H1 (cell line): ENCODE measurements around the gene HS3ST3B1. TPM values are rescaled to one million over a fixed set of nuclear protein-coding genes. Genes with fewer than 3 reads are reported as not detected.

ENCODE experiments used
- CTCF ChIA-PET: fragments of 300-600 bp; sonication (Branson Sonifier 250); formaldehyde crosslinking; loops from one replicate; lab custom pipeline; 2021; ENCODE audit not compliant: partially characterized antibody; lab: Charles Lee
- POLR2A ChIA-PET: fragments of 300-600 bp; sonication (Branson Sonifier 250); formaldehyde crosslinking; loops from one replicate; lab custom pipeline; 2021; ENCODE audit warnings: inconsistent platforms; ENCODE audit not compliant: partially characterized antibody; lab: Charles Lee
- DNase-seq, 2 experiments: peaks; one replicate each; pipeline versions ENCODE4 v3.0.0 to v3.0.0-alpha.2; 2010 to 2022; ENCODE audit warnings: low spot score in 2 of 2, low read depth in 1 of 2, mixed read lengths in 1 of 2
- FAIRE-seq: peaks from 2 replicates; lab custom pipeline; 2011; peaks lifted over from hg19 to GRCh38; lab: Jason Lieb, UNC
- H2AFZ ChIP-seq: 2 replicates; pipeline ENCODE4 v1.8.1; 2012; ENCODE audit warnings: low read length, inconsistent platforms
- H2AK5ac ChIP-seq: 2 replicates; pipeline ENCODE4 v1.6.1; 2013; ENCODE audit warnings: low read depth, low read length
- H2BK120ac ChIP-seq: replicated peaks from 2 replicates; pipeline ENCODE3; 2013; ENCODE audit warnings: low read depth, low read length, inconsistent platforms
- H2BK12ac ChIP-seq: 2 replicates; pipeline ENCODE4 v1.6.1; 2013; ENCODE audit warnings: low read depth, low read length
- H2BK15ac ChIP-seq: 2 replicates; pipeline ENCODE4 v1.6.1; 2013; ENCODE audit warnings: low read length
- H2BK20ac ChIP-seq: 2 replicates; pipeline ENCODE4 v1.6.1; 2013; ENCODE audit warnings: low read length
- H2BK5ac ChIP-seq: 2 replicates; pipeline ENCODE4 v1.6.1; 2013; ENCODE audit warnings: low read depth, low read length
- H3K14ac ChIP-seq: 2 replicates; pipeline ENCODE4 v1.6.1; 2013; ENCODE audit warnings: inconsistent platforms; ENCODE audit not compliant: insufficient read length
- H3K18ac ChIP-seq: 2 replicates; pipeline ENCODE4 v1.6.1; 2013; ENCODE audit warnings: low read length; ENCODE audit errors: extremely low read depth
- H3K23ac ChIP-seq: 2 replicates; pipeline ENCODE4 v1.6.1; 2013; ENCODE audit warnings: inconsistent platforms; ENCODE audit not compliant: insufficient read length
- H3K23me2 ChIP-seq: 2 replicates; pipeline ENCODE4 v1.6.1; 2013; ENCODE audit warnings: low read depth, low read length
- H3K27ac ChIP-seq: 2 replicates; pipeline ENCODE4 v1.6.1; 2011; ENCODE audit warnings: low read depth, low read length, inconsistent platforms
- H3K27me3 ChIP-seq, 4 experiments: replicated peaks in 1 of 4; 1 replicate in 1 of 4; 2 replicates in 3 of 4; pipeline versions ENCODE4 v1.6.1 to v1.8.1; 2011 to 2013; ENCODE audit warnings: low read length in 3 of 4, mild to moderate bottlenecking in 3 of 4, inconsistent platforms in 2 of 4, mixed read lengths in 2 of 4, moderate library complexity in 1 of 4; ENCODE audit not compliant: control insufficient read depth in 3 of 4, insufficient read depth in 3 of 4; ENCODE audit errors: extremely low read depth in 1 of 4
- H3K36me3 ChIP-seq, 4 experiments: 2 replicates each; pipeline versions ENCODE4 v1.6.1 to v1.8.1; 2011 to 2013; ENCODE audit warnings: mild to moderate bottlenecking in 4 of 4, low read length in 3 of 4, moderate library complexity in 2 of 4, control low read depth in 1 of 4, inconsistent platforms in 1 of 4; ENCODE audit not compliant: insufficient read depth in 4 of 4, control insufficient read depth in 2 of 4
- H3K4ac ChIP-seq: replicated peaks from 2 replicates; pipeline ENCODE3; 2013; ENCODE audit warnings: low read length, low read depth, mixed read lengths, inconsistent platforms; ENCODE audit not compliant: insufficient read length
- H3K4me1 ChIP-seq, 4 experiments: replicated peaks in 1 of 4; 1 replicate in 1 of 4; 2 replicates in 3 of 4; pipeline versions ENCODE4 v1.6.1 to v1.8.1; 2011 to 2013; ENCODE audit warnings: low read length in 3 of 4, inconsistent platforms in 2 of 4, mixed read lengths in 1 of 4; ENCODE audit not compliant: insufficient read depth in 4 of 4, control insufficient read depth in 3 of 4
- H3K4me2 ChIP-seq, 2 experiments: 2 replicates each; pipeline versions ENCODE4 v1.6.1 to v1.8.1; 2011 to 2013; ENCODE audit warnings: low read depth in 2 of 2, low read length in 2 of 2, control low read depth in 1 of 2, inconsistent platforms in 1 of 2, mild to moderate bottlenecking in 1 of 2; ENCODE audit not compliant: insufficient read depth in 1 of 2
- H3K4me3 ChIP-seq, 4 experiments: fragments of 200-600, 300-600 bp in 1 of 4; sonication (generic), shearing (Covaris generic), sonication (Bioruptor Twin) in 1 of 4; 2 replicates each; pipeline versions ENCODE4 v1.5.1 to v1.8.1; 2011 to 2016; ENCODE audit warnings: low read length in 4 of 4, low read depth in 3 of 4, control low read depth in 2 of 4, inconsistent platforms in 2 of 4, mild to moderate bottlenecking in 2 of 4, mixed read lengths in 1 of 4, moderate library complexity in 1 of 4; ENCODE audit not compliant: insufficient read depth in 2 of 4; ENCODE audit errors: extremely low read depth in 1 of 4
- H3K56ac ChIP-seq: replicated peaks from 2 replicates; pipeline ENCODE3; 2013; ENCODE audit warnings: low read depth, mild to moderate bottlenecking, mixed read lengths, low read length, inconsistent platforms; ENCODE audit not compliant: insufficient read length
- H3K79me1 ChIP-seq: 2 replicates; pipeline ENCODE4 v1.6.1; 2013; ENCODE audit warnings: low read depth, low read length, control low read depth
- H3K79me2 ChIP-seq, 2 experiments: 2 replicates each; pipeline versions ENCODE4 v1.6.1 to v1.8.1; 2012 to 2013; ENCODE audit warnings: low read length in 2 of 2, mild to moderate bottlenecking in 2 of 2, inconsistent platforms in 1 of 2; ENCODE audit not compliant: insufficient read depth in 2 of 2, control insufficient read depth in 1 of 2
- H3K9ac ChIP-seq, 4 experiments: replicated peaks in 1 of 4; 1 replicate in 1 of 4; 2 replicates in 3 of 4; pipeline versions ENCODE4 v1.6.1 to v1.8.1; 2011 to 2013; ENCODE audit warnings: low read depth in 3 of 4, low read length in 3 of 4, control low read depth in 2 of 4, mild to moderate bottlenecking in 2 of 4, moderate library complexity in 2 of 4, inconsistent platforms in 1 of 4; ENCODE audit errors: extremely low read depth in 1 of 4
- H3K9me3 ChIP-seq, 2 experiments: 2 replicates each; pipeline versions ENCODE4 v1.6.1 to v1.8.1; 2012 to 2013; ENCODE audit warnings: mild to moderate bottlenecking in 2 of 2, moderate library complexity in 2 of 2, control low read depth in 1 of 2, inconsistent platforms in 1 of 2, low read depth in 1 of 2, low read length in 1 of 2, mixed read lengths in 1 of 2; ENCODE audit not compliant: insufficient read depth in 2 of 2
- H4K20me1 ChIP-seq, 2 experiments: replicated peaks in 1 of 2; 2 replicates each; pipeline versions ENCODE3 to v1.8.1; 2011 to 2013; ENCODE audit warnings: inconsistent platforms in 2 of 2, low read length in 2 of 2, mild to moderate bottlenecking in 1 of 2; ENCODE audit not compliant: insufficient read depth in 2 of 2, control insufficient read depth in 1 of 2
- H4K5ac ChIP-seq: 2 replicates; pipeline ENCODE4 v1.6.1; 2013; ENCODE audit warnings: low read length, low read depth, mixed read lengths, inconsistent platforms; ENCODE audit not compliant: insufficient read length
- H4K8ac ChIP-seq: 2 replicates; pipeline ENCODE4 v1.8.0; 2013; ENCODE audit warnings: mild to moderate bottlenecking, moderate library complexity, low read length, inconsistent platforms; ENCODE audit not compliant: insufficient read depth; ENCODE audit errors: extremely low read depth
- H4K91ac ChIP-seq: replicated peaks from 2 replicates; pipeline ENCODE3; 2013; ENCODE audit warnings: low read length, mixed read lengths, inconsistent platforms; ENCODE audit not compliant: insufficient read length
- CBX8 ChIP-seq: fragments of 300-800, 300-1000 bp; sonication (generic); IDR thresholded peaks from 2 replicates; pipeline ENCODE4 v1.7.1; 2016; ENCODE audit warnings: low read depth, low read length, borderline replicate concordance
- CHD1 ChIP-seq: IDR thresholded peaks from 2 replicates; pipeline ENCODE4 v1.6.1; 2012; ENCODE audit warnings: low read depth, low read length, improper control_type of control experiment
- CHD2 ChIP-seq: IDR thresholded peaks from 2 replicates; pipeline ENCODE4 v1.6.1; 2012; ENCODE audit warnings: low read length, improper control_type of control experiment
- CTBP2 ChIP-seq: IDR thresholded peaks from 2 replicates; pipeline ENCODE4 v1.7.0; 2011; ENCODE audit warnings: borderline replicate concordance, mild to moderate bottlenecking, moderate library complexity, mixed read lengths, low read length; ENCODE audit not compliant: insufficient read depth, insufficient read length
- GTF2F1 ChIP-seq: IDR thresholded peaks from 2 replicates; pipeline ENCODE4 v1.6.1; 2012; ENCODE audit warnings: low read depth, low read length, improper control_type of control experiment, borderline replicate concordance
- KDM5A ChIP-seq: fragments of 200-600 bp; IDR thresholded peaks from 2 replicates; pipeline ENCODE4 v1.7.1; 2012; ENCODE audit warnings: mild to moderate bottlenecking, low read length, inconsistent platforms, mixed read lengths
- POLR2AphosphoS5 ChIP-seq: IDR thresholded peaks from 2 replicates; pipeline ENCODE4 v1.6.1; 2011; ENCODE audit warnings: low read depth, low read length
- polyA plus RNA-seq, 7 experiments: library from polyadenylated mRNA; depleted of rRNA in 3 of 7; stranded (reverse) in 5 of 7; unstranded in 2 of 7; fragments of >200 nt in 5 of 7; fragments of 200-250 nt in 2 of 7; gene quantifications; 1 replicate in 5 of 7; 2 replicates in 1 of 7; 4 replicates in 1 of 7; pipeline versions ENCODE4 v1.2.1 to v1.2.3, GENCODE V29; 2011 to 2013; ENCODE audit warnings: missing spikeins in 2 of 7, mixed read lengths in 2 of 7
- total RNA-seq: library from RNA; stranded (reverse); fragmentation: NEBNext Ultra II Directional; extraction: Animal tissue kit (Norgen Biotek cat#: 25700); gene quantifications from 2 replicates; pipeline ENCODE4 v1.2.1, GENCODE V29; 2021

Gene HS3ST3B1
- total and polyA plus RNA-seq, 2 of the 8 experiments (the other 6 are each of a cell fraction or from before 2014, with no cell fraction given) = 4.7 to 14.4 TPM

DNA sequence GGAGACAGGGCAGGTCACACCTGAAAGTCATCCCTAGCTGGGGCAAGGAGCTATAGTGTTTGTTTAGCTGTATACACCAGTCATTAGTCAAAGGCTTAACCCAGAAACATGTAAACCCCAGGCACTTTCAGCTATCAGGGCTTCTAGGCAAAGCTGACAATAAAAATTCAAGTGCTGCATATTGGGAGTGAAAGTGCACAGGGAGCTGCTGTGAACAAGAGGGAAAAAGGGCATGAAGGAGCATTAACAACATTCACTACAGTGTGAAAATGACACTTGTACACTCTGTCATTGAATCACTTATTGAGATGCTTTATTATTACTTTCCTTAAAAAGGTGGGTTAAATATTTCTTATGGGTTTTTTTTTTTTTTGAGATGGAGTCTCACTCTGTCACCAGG, 92.8 kb downstream of the HS3ST3B1 start:
- ChIA-PET POLR2A (no interaction called here), CTCF (interaction anchor here (0.7 kb wide), 1 partner anchor 20 kb away, joined by 3 read pairs; no protein-coding TSS in a partner anchor)
- Histone ChIP-seq H3K4me3 (no peak overlapping the region), H4K91ac (no peak overlapping the region), H3K9me3 (no peaks in the 10 kb centered on the region), H4K8ac (no peak overlapping the region), H3K27me3 (no peaks in the 10 kb centered on the region), H3K56ac (no peak overlapping the region), H2AK5ac (no peak overlapping the region), H2BK5ac (no peak overlapping the region), H4K20me1 (peaks cover 0 to 3% of the 10 kb centered on the region in 2 experiments), H2BK12ac (no peak overlapping the region), H3K14ac (no peak overlapping the region), H3K23me2 (peaks cover 5% of the 10 kb centered on the region; the same call in 1 of the 2 replicates), H3K4me2 (no peak overlapping the region), H3K27ac (no peak overlapping the region), H3K4me1 (peaks cover 0 to 3% (median 1%) of the 10 kb centered on the region in 4 experiments; a peak in 4 of 7 replicates), H2BK20ac (no peak overlapping the region), H2AFZ (no peak overlapping the region), H2BK15ac (no peak overlapping the region; the same call in 1 of the 2 replicates), H4K5ac (no peak overlapping the region), H3K79me2 (no peaks in the 10 kb centered on the region), H3K23ac (no peak overlapping the region), H3K4ac (no peak overlapping the region), H3K9ac (no peak overlapping the region), H3K79me1 (no peaks in the 10 kb centered on the region), H3K18ac (no peak overlapping the region), H3K36me3 (no peaks in the 10 kb centered on the region), H2BK120ac (no peak overlapping the region)
- no peak for DNase-seq
- TF ChIP-seq GTF2F1 (no peak), CTBP2 (no peak), CHD2 (no peak), KDM5A (no peak), CBX8 (no peak), CHD1 (no peak), POLR2AphosphoS5 (no peak)
- no peak for FAIRE-seq
